Right lobe of liver (tissue), 4 donors: ENCODE data around the gene MYOCOS.

Source experiments
- CTCF ChIP-seq, 4 donors: fragments of 200-600 bp in 3 of 4; fragments of 450-650 bp in 1 of 4; IDR thresholded peaks; one replicate each; pipeline versions ENCODE4 v1.5.1 to v1.8.0; 2016 to 2022; ENCODE audit warnings: antibody characterized with exemption in 4 of 4, mild to moderate bottlenecking in 2 of 4
- POLR2A ChIP-seq: fragments of 450-650 bp; IDR thresholded peaks from one replicate; pipeline ENCODE4 v1.6.1; 2017; ENCODE audit warnings: antibody characterized with exemption, mild to moderate bottlenecking
- donor health status: DM: no; HTN: no; CAD: no.
- donor health status: DM: no; HTN: no; CAD: no.
- donor health status: DM: no; HTN: yes; CAD: no.

DNA sequence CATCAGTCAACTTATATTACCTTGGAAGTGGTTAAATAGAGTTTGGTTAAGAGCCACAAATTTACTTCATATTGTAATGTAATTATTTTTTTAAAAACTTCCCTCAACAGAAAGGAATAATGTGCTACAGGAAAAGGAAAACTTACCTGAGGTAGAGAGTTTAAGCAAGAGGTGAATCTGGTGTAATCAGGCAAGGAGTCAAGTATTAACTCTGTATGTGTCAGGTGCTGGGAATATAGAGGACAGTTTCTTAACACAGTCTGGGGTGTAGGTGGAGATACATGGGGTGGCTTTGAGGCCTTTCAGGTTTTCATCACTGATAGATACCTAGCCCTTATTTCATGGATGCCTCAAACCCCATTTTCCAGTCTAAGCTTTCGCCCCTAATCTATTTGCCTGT is 25.9 kb upstream of the MYOCOS start:
- TF ChIP-seq CTCF (IDR thresholded peaks at IDR 0.05) (no peak), POLR2A (no peak)
